ENCODE measurements around the gene UNC79.

The UNC79 gene

DNA sequence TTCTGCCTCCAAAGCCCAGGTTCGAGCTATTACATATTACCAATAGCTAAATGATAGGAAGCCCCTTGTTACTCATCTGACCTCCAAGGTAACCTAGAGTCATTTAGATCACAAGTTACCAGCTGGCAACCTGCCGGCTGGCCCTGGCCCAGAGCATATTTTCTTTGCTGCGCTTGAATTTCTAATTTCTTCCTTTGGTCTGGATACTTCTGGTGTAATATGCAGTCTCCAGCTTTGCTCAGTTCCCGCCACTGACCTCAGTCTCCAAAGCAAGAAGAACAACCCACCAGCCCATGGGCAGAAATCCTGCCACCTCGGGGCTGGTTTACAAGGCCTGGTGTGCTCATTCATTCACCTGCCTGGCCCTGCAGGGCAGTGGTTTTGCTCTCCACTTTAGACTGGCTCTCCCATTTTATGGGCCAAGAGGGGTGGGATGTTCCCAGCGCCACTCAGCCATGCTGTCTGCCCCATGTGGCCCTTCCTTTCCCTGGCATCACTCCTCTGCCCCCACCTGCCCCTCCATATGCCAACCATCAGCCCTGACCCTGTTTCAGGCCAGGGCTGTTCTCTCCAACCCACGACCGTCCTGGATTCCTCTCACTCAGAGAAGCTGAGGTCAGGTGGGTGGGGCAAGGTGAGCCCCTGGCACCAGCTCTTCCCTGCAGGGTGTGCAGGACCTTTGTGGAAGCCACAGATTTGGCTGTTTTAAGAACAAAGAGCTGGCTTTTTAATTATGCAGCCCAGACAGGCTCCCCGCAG, 281.5 kb downstream of the UNC79 start:
- no peak for DNase-seq

DNA sequence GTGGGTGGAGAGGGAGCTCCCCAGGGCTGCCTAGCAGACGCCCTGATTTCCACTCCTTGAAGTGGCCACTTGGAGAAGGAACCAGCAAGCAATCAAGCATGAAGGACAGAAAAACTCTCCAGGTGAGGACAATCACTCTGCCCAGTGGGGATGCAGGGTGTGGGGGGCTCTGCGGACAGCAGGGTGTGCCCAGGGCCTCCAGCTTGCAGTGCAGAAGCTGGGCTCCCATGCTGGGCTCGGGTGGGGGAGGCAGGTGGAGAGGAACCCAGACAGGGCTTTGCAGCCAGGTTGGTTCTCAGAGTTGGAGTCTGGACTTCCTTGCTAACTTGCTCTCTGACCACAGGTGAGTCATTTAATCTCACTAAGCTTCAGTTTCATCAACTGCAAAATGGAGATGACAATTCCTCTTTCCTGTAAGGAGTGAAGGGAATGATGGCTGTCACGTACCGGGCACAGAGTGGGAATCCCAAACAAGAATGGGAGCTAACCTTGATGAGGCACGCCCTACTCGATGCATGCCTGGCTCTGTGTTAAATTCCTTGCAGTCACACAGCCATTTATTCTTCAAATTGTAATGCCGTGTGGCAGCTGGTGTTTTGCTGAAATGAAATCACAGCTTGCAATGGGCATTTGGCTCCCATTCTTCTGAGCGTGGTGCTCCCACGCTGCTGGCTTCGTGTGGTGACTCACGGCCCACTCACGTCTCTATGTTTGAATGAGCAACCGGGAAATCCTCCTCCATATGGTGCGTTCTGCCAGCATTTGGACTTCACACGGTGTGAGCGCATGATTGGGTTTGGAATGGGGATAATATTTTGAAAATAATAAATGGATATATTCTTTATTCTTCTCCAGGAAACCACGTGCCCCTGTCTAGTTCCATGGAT, 282.3 kb downstream of the UNC79 start:
- no peak for DNase-seq

DNA sequence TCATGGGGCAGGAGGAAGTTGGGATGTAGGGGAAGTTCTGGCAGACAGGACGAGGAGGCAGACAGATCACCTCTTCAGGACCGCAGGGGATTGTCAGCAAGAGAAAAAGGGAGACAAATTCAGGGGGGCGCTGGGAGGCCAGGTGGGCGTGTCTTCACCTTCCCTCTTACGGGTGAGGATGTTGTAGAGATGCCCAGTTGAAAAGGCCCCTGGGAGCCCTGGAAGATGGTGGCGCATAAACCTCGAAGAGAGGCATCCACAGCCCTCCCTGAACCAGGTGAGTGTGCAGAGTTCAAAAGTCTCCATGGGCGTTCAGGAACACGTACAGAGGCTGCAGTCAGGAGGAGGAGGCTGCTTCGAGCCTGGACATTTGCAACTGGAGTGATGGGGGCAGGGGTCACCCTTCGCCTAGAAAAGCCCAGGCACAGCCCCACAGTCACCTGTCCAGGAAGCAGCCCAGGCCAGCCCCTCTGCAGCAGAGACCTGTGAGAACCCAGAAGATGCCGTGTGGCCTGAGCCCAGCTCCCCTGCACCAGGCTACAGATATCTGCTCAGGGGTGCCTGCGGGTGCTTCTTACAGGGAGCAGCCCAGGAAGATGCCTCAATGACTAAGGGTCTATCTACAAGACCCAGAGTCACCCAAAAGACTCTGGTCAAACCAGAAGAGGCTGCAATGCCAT, 283.1 kb downstream of the UNC79 start:
- no peak for DNase-seq

- no peak for DNase-seq
Measured at GRCh38 chr14:93714605-93715004, 283.9 kb downstream of the UNC79 start.

GRCh38 chr14:93715279-93715927, 284.7 kb downstream of the UNC79 start:
- DNase-seq: no peak

GRCh38 chr14:93716002-93716745, 285.4 kb downstream of the UNC79 start:
- DNase-seq: no peak

GRCh38 chr14:93716746-93717667, 286.3 kb downstream of the UNC79 start:
- DNase-seq: no peak

GRCh38 chr14:93717668-93718320, 287.1 kb downstream of the UNC79 start:
- DNase-seq: no peak

DNA sequence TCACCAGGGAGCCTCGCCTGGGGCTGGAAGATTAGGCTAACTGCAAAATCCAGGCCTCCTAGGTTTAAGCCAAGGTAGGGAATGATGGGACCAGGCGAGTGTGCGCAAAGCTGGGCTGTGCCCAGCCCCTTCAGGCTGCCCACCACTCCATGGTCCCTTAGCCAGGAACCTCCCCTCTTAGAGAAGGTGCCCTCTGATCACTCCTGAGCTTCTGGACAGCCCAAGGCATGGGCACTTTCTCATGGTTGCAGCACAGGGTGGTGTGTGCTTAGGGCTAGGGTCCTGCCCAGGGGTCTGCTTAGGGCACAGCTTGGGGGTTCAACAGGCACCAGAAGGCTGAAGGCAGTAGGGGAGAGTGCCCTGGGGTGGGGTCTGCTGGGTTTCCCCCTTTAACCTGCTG, 288.5 kb downstream of the UNC79 start:
- DNase-seq: no peak

- no peak for DNase-seq
Measured at GRCh38 chr14:93720076-93720815, 289.5 kb downstream of the UNC79 start.

GRCh38 chr14:93720981-93721483, 290.3 kb downstream of the UNC79 start:
- DNase-seq: no peak

DNA sequence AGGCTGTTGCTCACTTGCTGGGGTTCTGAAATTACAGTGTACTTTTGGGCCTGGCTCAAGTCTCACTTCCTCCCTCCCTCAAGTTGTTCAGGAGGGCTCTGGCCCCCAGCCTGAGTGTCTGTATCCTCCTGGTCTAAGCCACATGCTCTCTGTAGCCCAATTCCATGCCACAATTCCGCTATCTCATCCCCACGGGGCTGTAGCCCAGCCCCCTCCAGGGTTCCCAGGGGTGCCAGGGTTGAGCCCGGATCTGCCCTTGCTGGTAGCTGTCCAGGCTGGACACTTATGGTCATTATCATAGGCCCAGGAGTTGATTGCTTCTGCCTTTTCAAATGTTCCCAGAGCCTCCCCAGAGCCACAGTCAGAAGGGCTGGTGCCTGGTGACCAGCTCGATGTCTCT, 292.3 kb downstream of the UNC79 start:
- DNase-seq: no peak

- no peak for DNase-seq
Measured at GRCh38 chr14:93725002-93725582, 294.4 kb downstream of the UNC79 start.

- DNase-seq: no peak
Measured at GRCh38 chr14:93725993-93726392, 295.3 kb downstream of the UNC79 start.

- no peak for DNase-seq
Measured at GRCh38 chr14:93727039-93727740, 296.5 kb downstream of the UNC79 start.

DNA sequence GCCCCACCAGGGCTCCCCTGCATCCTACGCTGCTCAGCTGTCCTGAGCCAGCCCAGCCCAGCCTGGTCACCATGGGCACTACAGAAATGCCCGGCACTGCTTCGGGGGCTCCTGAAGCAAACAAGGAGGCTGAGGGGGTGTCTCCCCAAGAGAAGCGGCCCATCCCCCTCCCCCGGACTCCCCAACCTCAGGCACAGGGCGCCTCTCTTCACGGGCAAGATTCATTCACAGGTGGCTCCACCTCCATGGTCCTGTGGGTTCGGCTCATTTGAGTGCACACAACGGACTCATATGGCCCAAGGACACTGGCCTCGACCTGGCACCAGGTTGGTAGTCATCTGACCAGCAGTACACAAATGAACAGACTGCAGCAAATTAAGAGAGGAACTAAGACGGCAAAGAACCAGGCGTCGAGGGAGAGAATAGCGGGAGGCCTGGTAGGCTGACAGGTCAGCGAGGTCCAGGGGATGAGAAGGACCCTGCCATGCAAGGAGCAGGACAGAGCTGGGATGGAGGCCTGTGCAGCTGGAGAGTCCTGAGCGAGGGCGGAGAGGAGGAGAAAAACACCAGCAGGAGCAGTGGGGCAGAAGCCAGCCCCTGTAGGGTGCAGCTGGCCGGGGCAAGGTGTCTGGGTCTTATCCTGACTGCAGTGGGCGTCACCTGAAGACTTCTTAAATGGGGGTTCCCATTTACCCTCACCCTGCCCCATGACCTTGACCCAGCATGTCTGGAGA, 297.3 kb downstream of the UNC79 start:
- DNase-seq: no peak

GRCh38 chr14:93728651-93729016, 297.9 kb downstream of the UNC79 start:
- DNase-seq: no peak

DNA sequence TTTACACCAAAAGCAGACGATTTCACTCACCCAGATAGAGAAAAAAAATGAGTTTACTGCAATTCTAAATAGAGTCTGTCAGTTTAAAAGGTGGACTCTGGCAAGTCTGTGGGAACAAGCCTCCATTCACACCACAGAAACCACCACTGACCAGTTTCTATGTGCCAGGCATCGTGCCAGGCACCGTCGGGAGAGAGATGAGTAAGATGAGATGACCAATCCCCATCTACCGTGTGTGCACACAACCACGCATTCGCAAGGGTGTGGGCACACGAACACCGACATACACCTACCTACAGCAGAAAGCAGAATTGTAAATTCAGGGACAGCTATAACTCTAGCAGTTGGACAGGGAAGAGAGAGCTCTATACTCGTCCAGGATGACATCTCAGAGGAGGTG, 299.3 kb downstream of the UNC79 start:
- DNase-seq: no peak
